Measurements from ENCODE around the gene MYBBP1A. TPM values are rescaled to one million over a fixed set of nuclear protein-coding genes. Genes with fewer than 3 reads are reported as not detected.

The MYBBP1A gene
- total and polyA plus RNA-seq, 2 donors (not counting 1 experiment from before 2014, with no cell fraction given) = 72.4 to 74.4 TPM

GRCh38 chr17:4509923-4510617, 45.1 kb downstream of the MYBBP1A start:
- Mint-ChIP-seq H3K27ac (no peak overlapping the region), H3K27me3 (peaks cover 27% of the 10 kb centered on the region), H3K9me3 (ENCODE audit: insufficient read depth) (no peaks in the 10 kb centered on the region), H3K4me3 (no peak overlapping the region), H3K4me1 (peaks cover 1% of the 10 kb centered on the region)
- intact Hi-C loops (cut with micrococcal nuclease) = no loop called here
- Histone ChIP-seq H3K9me3 (ENCODE audit: control extremely low read depth in 1 of 3, control insufficient read depth in 2 of 3, insufficient read depth in 1 of 3, low read length in 2 of 3) (no peaks in the 10 kb centered on the region), H3K36me3 (replicated peaks in 1 of 2; ENCODE audit: control extremely low read depth in 1 of 2, control insufficient read depth in 1 of 2, extremely low read depth in 1 of 2, insufficient read depth in 2 of 2, low read length in 1 of 2) (no peaks in the 10 kb centered on the region), H3K4me3 (ENCODE audit: control extremely low read depth in 1 of 5, extremely low read depth in 1 of 5, insufficient read depth in 1 of 5, low read depth in 2 of 5, low read length in 4 of 5) (no peak overlapping the region), H3K27me3 (replicated peaks in 1 of 4; ENCODE audit: control extremely low read depth in 1 of 4, control insufficient read depth in 3 of 4, insufficient read depth in 4 of 4, low read length in 3 of 4) (peaks cover 0 to 39% (median 9%) of the 10 kb centered on the region in 4 experiments), H4K20me1 (ENCODE audit: control insufficient read depth, insufficient read depth, low read length, poor library complexity, severe bottlenecking) (no peaks in the 10 kb centered on the region), H3K4me1 (ENCODE audit: control insufficient read depth in 2 of 2, insufficient read depth in 2 of 2, low read length in 2 of 2) (peaks cover 0 to 7% of the 10 kb centered on the region in 2 donors), H3K4me2 (replicated peaks; ENCODE audit: low read depth, low read length, poor library complexity, severe bottlenecking) (no peak overlapping the region), H3K9ac (ENCODE audit: low read length) (no peak overlapping the region), H3K27ac (ENCODE audit: low read length in 2 of 2) (no peak overlapping the region), H2AFZ (ENCODE audit: insufficient read depth, low read depth, low read length, poor library complexity, severe bottlenecking) (no peak overlapping the region), H3K79me2 (ENCODE audit: control insufficient read depth, insufficient read depth, low read length) (no peaks in the 10 kb centered on the region)
- CTCF ChIA-PET = interaction anchor here (1.2 kb wide), 1 partner anchor 55 kb away, joined by 3 read pairs; no protein-coding TSS in a partner anchor
- no peak for TF ChIP-seq CTCF (IDR thresholded peaks at IDR 0.05)
- TF ChIP-seq EZH2 (IDR thresholded peaks at IDR 0.05; ENCODE audit: borderline replicate concordance, insufficient read depth, low read depth, low read length, poor library complexity, severe bottlenecking) = no peak
- POLR2A ChIA-PET = no interaction called here
- WGBS (ENCODE audit: insufficient coverage) = 54% methylated on average over 20 of the region's 21 CpGs
- no peak for DNase-seq
- no peak for ATAC-seq (ENCODE audit: low read depth)

- Mint-ChIP-seq H3K4me1 (peaks cover 1% of the 10 kb centered on the region), H3K4me3 (no peak overlapping the region), H3K27ac (no peak overlapping the region), H3K9me3 (ENCODE audit: insufficient read depth) (no peaks in the 10 kb centered on the region), H3K27me3 (peaks cover 33% of the 10 kb centered on the region)
- peaks cover 0 to 7% of the 10 kb centered on the region in 2 donors for H3K4me1 ChIP-seq (ENCODE audit: control insufficient read depth in 2 of 2, insufficient read depth in 2 of 2, low read length in 2 of 2)
- CTCF ChIA-PET = no interaction called here
- H3K79me2 ChIP-seq (ENCODE audit: control insufficient read depth, insufficient read depth, low read length) = no peaks in the 10 kb centered on the region
- no peak overlapping the region for H3K27ac ChIP-seq (ENCODE audit: low read length in 2 of 2)
- no peaks in the 10 kb centered on the region for H3K9me3 ChIP-seq (ENCODE audit: control extremely low read depth in 1 of 3, control insufficient read depth in 2 of 3, insufficient read depth in 1 of 3, low read length in 2 of 3)
- POLR2A ChIA-PET = no interaction called here
- DNase-seq = no peak
- H3K4me2 ChIP-seq (replicated peaks; ENCODE audit: low read depth, low read length, poor library complexity, severe bottlenecking) = no peak overlapping the region
- 20% methylated on average over 8 of the region's 8 CpGs for WGBS (ENCODE audit: insufficient coverage)
- no peak for TF ChIP-seq EZH2 (IDR thresholded peaks at IDR 0.05; ENCODE audit: borderline replicate concordance, insufficient read depth, low read depth, low read length, poor library complexity, severe bottlenecking)
- no peak for TF ChIP-seq CTCF (IDR thresholded peaks at IDR 0.05)
- no peaks in the 10 kb centered on the region for H4K20me1 ChIP-seq (ENCODE audit: control insufficient read depth, insufficient read depth, low read length, poor library complexity, severe bottlenecking)
- peaks cover 0 to 43% (median 9%) of the 10 kb centered on the region in 4 experiments for H3K27me3 ChIP-seq (replicated peaks in 1 of 4; ENCODE audit: control extremely low read depth in 1 of 4, control insufficient read depth in 3 of 4, insufficient read depth in 4 of 4, low read length in 3 of 4)
- H2AFZ ChIP-seq (ENCODE audit: insufficient read depth, low read depth, low read length, poor library complexity, severe bottlenecking) = no peak overlapping the region
- intact Hi-C loops (cut with micrococcal nuclease) = no loop called here
- H3K9ac ChIP-seq (ENCODE audit: low read length) = no peak overlapping the region
- H3K36me3 ChIP-seq (replicated peaks in 1 of 2; ENCODE audit: control extremely low read depth in 1 of 2, control insufficient read depth in 1 of 2, extremely low read depth in 1 of 2, insufficient read depth in 2 of 2, low read length in 1 of 2) = no peaks in the 10 kb centered on the region
- H3K4me3 ChIP-seq (ENCODE audit: control extremely low read depth in 1 of 5, extremely low read depth in 1 of 5, insufficient read depth in 1 of 5, low read depth in 2 of 5, low read length in 4 of 5) = no peak overlapping the region
- no peak for ATAC-seq (ENCODE audit: low read depth)
These were observed 45.8 kb downstream of the MYBBP1A start for GRCh38 chr17:4509401-4509800.

Data from B cell (primary cell).